SK-N-SH treated with all-trans-retinoic acid at 6 μM for 48 hours (cell line): ENCODE results near the gene PDZD2.

Experiments used
- ATAC-seq: fragments of 200-7000 bp; cut with Tn5 transposase; 3 replicates; pipeline ENCODE4 v1.9.1; 2020; ENCODE audit warnings: mild to moderate bottlenecking, moderate library complexity
- ARNTL ChIP-seq: fragments of 450-650 bp; formaldehyde crosslinking; IDR thresholded peaks from 2 replicates; pipeline ENCODE4 v1.5.0; 2020; ENCODE audit warnings: low read depth, mild to moderate bottlenecking, moderate library complexity, borderline replicate concordance
- BACH2 ChIP-seq: fragments of 250-450 bp; sonication (Bioruptor Pico); IDR thresholded peaks from 2 replicates; pipeline ENCODE4 v1.9.0; 2021; ENCODE audit warnings: mild to moderate bottlenecking, borderline replicate concordance
- CSDC2 ChIP-seq: fragments of 250-450 bp; sonication (Bioruptor Pico); IDR thresholded peaks from 2 replicates; pipeline ENCODE4 v1.5.0; 2020; ENCODE audit warnings: mild to moderate bottlenecking, moderate library complexity
- CSRNP3 ChIP-seq: fragments of 250-450 bp; sonication (Bioruptor Pico); IDR thresholded peaks from 2 replicates; pipeline ENCODE4 v1.5.1; 2021; ENCODE audit warnings: mild to moderate bottlenecking, moderate library complexity
- ESRRG ChIP-seq: fragments of 250-450 bp; sonication (Bioruptor Pico); IDR thresholded peaks from 2 replicates; pipeline ENCODE4 v1.6.1; 2021; ENCODE audit warnings: mild to moderate bottlenecking
- GLIS3 ChIP-seq: fragments of 250-450 bp; sonication (Bioruptor Pico); IDR thresholded peaks from 2 replicates; pipeline ENCODE4 v1.5.0; 2020; ENCODE audit warnings: mild to moderate bottlenecking, moderate library complexity
- ISL1 ChIP-seq: fragments of 250-450 bp; sonication (Bioruptor Pico); IDR thresholded peaks from 2 replicates; pipeline ENCODE4 v2.1.2; 2022; ENCODE audit warnings: mild to moderate bottlenecking, moderate library complexity
- OSR1 ChIP-seq: fragments of 250-450 bp; sonication (Bioruptor Pico); IDR thresholded peaks from 2 replicates; pipeline ENCODE4 v1.8.0; 2022; ENCODE audit warnings: moderate library complexity, mild to moderate bottlenecking, inconsistent platforms
- PATZ1 ChIP-seq: fragments of 250-450 bp; sonication (Bioruptor Pico); IDR thresholded peaks from 2 replicates; pipeline ENCODE4 v1.8.0; 2020; ENCODE audit warnings: mild to moderate bottlenecking, moderate library complexity, borderline replicate concordance
- POU6F1 ChIP-seq: fragments of 250-450 bp; sonication (Bioruptor Pico); IDR thresholded peaks from 2 replicates; pipeline ENCODE4 v1.8.0; 2021; ENCODE audit warnings: low read depth, mild to moderate bottlenecking, moderate library complexity, borderline replicate concordance
- PPARA ChIP-seq: fragments of 250-450 bp; sonication (Bioruptor Pico); IDR thresholded peaks from 2 replicates; pipeline ENCODE4 v1.5.0; 2020; ENCODE audit warnings: mild to moderate bottlenecking, borderline replicate concordance
- RARB ChIP-seq: fragments of 250-450 bp; sonication (Bioruptor Pico); IDR thresholded peaks from 2 replicates; pipeline ENCODE4 v1.8.0; 2021; ENCODE audit warnings: mild to moderate bottlenecking, moderate library complexity
- SNAI2 ChIP-seq: fragments of 250-450 bp; sonication (Bioruptor Pico); IDR thresholded peaks from 2 replicates; pipeline ENCODE4 v1.5.0; 2020; ENCODE audit warnings: mild to moderate bottlenecking, moderate library complexity
- TCF4 ChIP-seq: fragments of 250-450 bp; sonication (Bioruptor Pico); IDR thresholded peaks from 2 replicates; pipeline ENCODE4 v1.8.0; 2021; ENCODE audit warnings: mild to moderate bottlenecking, moderate library complexity, borderline replicate concordance
- TOX ChIP-seq: fragments of 250-450 bp; sonication (Bioruptor Pico); IDR thresholded peaks from 2 replicates; pipeline ENCODE4 v1.8.0; 2021; ENCODE audit warnings: mild to moderate bottlenecking, moderate library complexity, borderline replicate concordance
- ZC3H10 ChIP-seq: fragments of 250-450 bp; sonication (Bioruptor Pico); IDR thresholded peaks from 2 replicates; pipeline ENCODE4 v1.5.1; 2021; ENCODE audit warnings: mild to moderate bottlenecking, moderate library complexity
- ZFP3 ChIP-seq: fragments of 250-450 bp; sonication (Bioruptor Pico); IDR thresholded peaks from 2 replicates; pipeline ENCODE4 v1.5.0; 2020; ENCODE audit warnings: mild to moderate bottlenecking, moderate library complexity
- ZFP30 ChIP-seq: fragments of 450-650 bp; formaldehyde crosslinking; IDR thresholded peaks from 2 replicates; pipeline ENCODE4 v1.5.0; 2022; ENCODE audit warnings: mild to moderate bottlenecking, moderate library complexity
- ZNF565 ChIP-seq: fragments of 450-650 bp; formaldehyde crosslinking; conservative IDR thresholded peaks from 2 replicates; pipeline ENCODE4 v1.5.0; 2020; ENCODE audit warnings: low read depth, mild to moderate bottlenecking, moderate library complexity
- ZNF70 ChIP-seq: fragments of 450-650 bp; formaldehyde crosslinking; IDR thresholded peaks from 2 replicates; pipeline ENCODE4 v1.5.0; 2020; ENCODE audit warnings: mild to moderate bottlenecking, moderate library complexity

The PDZD2 gene

DNA sequence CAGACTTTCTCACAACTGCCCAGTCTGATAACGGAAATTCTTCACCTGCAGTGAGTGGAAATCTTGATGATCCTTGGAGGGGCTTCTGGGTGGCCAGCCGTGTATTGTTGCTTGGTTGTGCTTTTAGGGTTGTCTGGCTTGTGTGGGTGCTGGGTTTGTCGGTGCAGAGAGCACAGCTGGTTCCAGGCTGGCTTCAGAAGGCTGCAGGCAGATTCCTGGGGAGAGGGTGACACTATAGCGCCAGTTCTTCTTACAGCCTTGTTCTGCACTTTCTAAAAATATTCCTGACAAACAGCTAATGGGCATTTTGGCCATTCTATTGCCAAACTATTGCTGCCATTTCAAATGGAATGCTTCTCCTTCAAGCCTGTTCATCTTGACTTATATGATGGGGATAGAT lies 99.3 kb downstream of the PDZD2 start (continued):
- TF ChIP-seq PATZ1 (CRISPR knock-in tag) (no peak), ZNF565 (CRISPR knock-in tag) (no peak), TCF4 (CRISPR knock-in tag) (no peak), BACH2 (CRISPR knock-in tag) (no peak)

GRCh38 chr5:31741496-31741895 lies 102.6 kb downstream of the PDZD2 start:
- no peak for ATAC-seq
- TF ChIP-seq CSDC2 (CRISPR knock-in tag) (no peak), RARB (no peak), ARNTL (CRISPR knock-in tag) (no peak), PPARA (CRISPR knock-in tag) (no peak), ZNF70 (CRISPR knock-in tag) (no peak), POU6F1 (CRISPR knock-in tag) (no peak), GLIS3 (CRISPR knock-in tag) (no peak)

GRCh38 chr5:31743678-31744077 lies 104.7 kb downstream of the PDZD2 start:
- no peak for ATAC-seq
- TF ChIP-seq ZFP3 (CRISPR knock-in tag) (no peak), ZC3H10 (no peak), ISL1 (CRISPR knock-in tag) (no peak), ZNF70 (CRISPR knock-in tag) (no peak), SNAI2 (CRISPR knock-in tag) (no peak), ZNF565 (CRISPR knock-in tag) (no peak), ARNTL (CRISPR knock-in tag) (no peak), GLIS3 (CRISPR knock-in tag) (no peak), CSDC2 (CRISPR knock-in tag) (no peak), BACH2 (CRISPR knock-in tag) (no peak), POU6F1 (CRISPR knock-in tag) (no peak), OSR1 (CRISPR knock-in tag) (no peak), RARB (no peak), ESRRG (no peak), TOX (no peak), PATZ1 (CRISPR knock-in tag) (no peak), PPARA (CRISPR knock-in tag) (no peak), ZFP30 (no peak), TCF4 (CRISPR knock-in tag) (no peak), CSRNP3 (no peak)
- TF ChIP-seq, all 23 proteins: peak for 0
